Astrocyte of the spinal cord (primary cell): ENCODE measurements around the gene CTIF.

ENCODE experiments used
- DNase-seq: peaks from one replicate; pipeline ENCODE4 v3.0.0; 2011; ENCODE audit warnings: low read depth, low spot score
- H3K4me3 ChIP-seq: 2 replicates; pipeline ENCODE4 v1.5.1; 2011; ENCODE audit warnings: low read depth, mild to moderate bottlenecking, low read length, moderate library complexity
- in situ Hi-C: cut with HindIII; loops from 2 replicates; pipeline ENCODE4 v1.10.0; 2017; ENCODE audit warnings: low sequenced_read_pairs
- TF ChIP-seq, protein P1 (sequence below): IDR thresholded peaks from 2 replicates; pipeline ENCODE4 v1.5.1; 2012; ENCODE audit warnings: low read depth, mild to moderate bottlenecking, low read length, inconsistent platforms

CTIF gene

DNA sequence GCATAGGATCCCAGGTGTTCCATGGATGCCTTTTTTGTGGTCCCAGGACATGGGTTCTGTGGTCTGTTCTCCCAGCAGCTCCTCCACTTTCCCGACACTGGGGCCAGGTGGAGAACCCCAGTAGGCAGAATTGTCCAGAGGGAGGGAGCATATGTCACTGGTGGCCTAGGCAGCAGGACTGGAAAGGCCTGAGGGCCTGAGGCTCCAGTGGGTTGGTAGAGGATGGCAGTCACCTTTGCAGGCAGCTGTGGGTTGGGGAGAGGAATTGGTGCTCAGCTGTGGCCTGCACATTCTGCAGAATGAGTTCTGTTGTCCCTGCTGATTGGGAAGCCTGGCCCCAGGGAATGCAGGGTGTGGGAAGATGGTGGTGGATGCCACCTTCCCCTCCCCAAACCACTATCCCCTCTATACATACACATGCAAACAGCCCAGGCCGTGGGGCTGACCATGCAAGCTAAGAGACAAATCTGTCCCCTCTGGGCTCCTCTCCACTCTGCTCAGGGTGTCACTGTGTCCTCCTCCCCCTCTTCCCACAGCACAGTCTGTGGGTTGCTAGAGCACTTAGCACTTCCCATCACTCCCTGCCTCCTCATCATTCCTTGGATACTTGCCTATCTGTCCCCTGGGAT, 11.4 kb downstream of the CTIF start:
- in situ Hi-C loops, result no loop called here
- DNase-seq, result no peak
- no peak overlapping the region for H3K4me3 ChIP-seq
- TF ChIP-seq, protein P1, sequence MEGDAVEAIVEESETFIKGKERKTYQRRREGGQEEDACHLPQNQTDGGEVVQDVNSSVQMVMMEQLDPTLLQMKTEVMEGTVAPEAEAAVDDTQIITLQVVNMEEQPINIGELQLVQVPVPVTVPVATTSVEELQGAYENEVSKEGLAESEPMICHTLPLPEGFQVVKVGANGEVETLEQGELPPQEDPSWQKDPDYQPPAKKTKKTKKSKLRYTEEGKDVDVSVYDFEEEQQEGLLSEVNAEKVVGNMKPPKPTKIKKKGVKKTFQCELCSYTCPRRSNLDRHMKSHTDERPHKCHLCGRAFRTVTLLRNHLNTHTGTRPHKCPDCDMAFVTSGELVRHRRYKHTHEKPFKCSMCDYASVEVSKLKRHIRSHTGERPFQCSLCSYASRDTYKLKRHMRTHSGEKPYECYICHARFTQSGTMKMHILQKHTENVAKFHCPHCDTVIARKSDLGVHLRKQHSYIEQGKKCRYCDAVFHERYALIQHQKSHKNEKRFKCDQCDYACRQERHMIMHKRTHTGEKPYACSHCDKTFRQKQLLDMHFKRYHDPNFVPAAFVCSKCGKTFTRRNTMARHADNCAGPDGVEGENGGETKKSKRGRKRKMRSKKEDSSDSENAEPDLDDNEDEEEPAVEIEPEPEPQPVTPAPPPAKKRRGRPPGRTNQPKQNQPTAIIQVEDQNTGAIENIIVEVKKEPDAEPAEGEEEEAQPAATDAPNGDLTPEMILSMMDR, result no peak

- in situ Hi-C loops, result no loop called here
- no peak overlapping the region for H3K4me3 ChIP-seq
- no peak for DNase-seq
- TF ChIP-seq, protein P1, result no peak
These were observed 12.3 kb downstream of the CTIF start for GRCh38 chr18:48551100-48551499.

DNA sequence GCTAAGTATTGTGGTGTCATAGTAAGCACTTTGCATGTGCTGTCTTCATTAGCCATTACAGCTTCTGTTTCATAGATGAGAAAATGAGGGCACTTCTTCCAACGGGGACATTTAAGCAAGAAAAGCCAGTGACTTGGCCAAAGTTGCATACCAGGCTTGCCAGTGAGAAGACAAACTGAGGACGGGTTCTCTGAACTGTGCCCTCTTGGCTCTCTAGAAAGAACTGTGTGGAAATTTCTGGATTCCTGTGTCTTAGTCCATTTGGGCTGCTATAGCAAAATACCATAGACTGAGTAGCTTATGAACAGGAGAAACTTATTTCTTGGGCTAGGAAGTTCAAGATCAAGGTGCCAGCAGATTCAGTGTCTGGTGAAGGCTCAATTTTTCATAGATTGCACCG, 13.3 kb downstream of the CTIF start:
- in situ Hi-C loops, result no loop called here

DNA sequence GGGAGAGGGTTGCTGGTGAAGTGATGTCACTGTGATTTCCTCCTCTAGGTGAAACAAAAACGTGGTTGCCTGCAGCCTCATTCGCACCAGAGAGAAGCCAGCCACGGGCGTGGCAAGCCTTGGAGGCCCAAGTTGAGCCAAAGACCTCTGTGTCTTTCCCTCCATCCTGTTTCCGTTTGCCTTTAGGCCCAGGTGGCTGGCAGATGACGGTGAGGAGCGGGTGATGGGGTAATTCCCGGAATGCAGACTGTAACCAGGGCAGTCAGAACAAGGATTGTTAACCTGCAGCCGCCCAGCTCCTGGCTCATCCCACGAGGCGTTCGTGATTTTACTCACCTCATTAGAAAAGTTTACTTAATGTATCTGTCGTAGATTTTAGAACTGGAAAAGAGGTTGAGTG, 14.4 kb downstream of the CTIF start:
- H3K4me3 ChIP-seq, result no peak overlapping the region
- DNase-seq, result no peak
- TF ChIP-seq, protein P1, result no peak
- in situ Hi-C loops, result no loop called here

More for the DNA sequence above, 13.3 kb downstream of the CTIF start:
- TF ChIP-seq, protein P1, result no peak
- no peak for DNase-seq
- no peak overlapping the region for H3K4me3 ChIP-seq

DNA sequence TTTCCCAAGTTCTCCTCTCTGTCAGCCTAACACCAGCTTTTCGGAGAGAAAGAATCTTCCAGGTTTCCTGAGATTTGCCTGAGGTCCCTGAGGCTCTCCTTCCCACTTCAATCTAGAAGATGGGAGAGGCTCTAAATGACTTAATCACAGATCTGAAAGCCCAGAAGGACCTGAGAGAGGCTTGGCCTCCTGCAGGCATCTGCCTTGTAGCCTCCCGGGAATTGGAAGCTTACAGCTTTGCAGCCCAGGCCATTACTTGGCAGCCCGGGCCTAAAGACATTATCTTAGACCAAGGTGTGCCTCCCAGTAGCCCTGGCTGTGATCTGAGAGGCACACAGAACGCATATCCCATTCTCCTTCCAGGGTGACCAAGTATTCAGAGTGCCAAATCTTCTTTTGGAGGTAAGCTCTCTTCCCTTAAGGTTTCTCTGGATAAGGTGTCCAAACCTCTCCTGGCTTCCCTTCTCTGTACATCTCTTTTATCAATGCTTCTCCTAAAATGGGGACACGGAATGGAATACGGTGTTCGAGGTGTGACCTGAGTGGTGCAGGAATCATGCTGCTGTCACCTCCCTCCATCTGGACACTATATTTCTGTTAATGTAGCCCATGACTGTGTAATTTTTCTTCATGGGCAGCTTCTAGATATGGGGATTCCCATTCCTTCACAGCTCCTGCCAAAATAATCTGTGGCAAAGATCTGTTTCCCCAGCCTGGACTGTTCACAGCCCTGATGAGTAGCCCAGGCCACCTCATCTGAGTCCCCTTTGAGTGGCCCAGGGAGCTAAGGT, 16.0 kb downstream of the CTIF start:
- in situ Hi-C loops, result no loop called here
- TF ChIP-seq, protein P1, result no peak

DNA sequence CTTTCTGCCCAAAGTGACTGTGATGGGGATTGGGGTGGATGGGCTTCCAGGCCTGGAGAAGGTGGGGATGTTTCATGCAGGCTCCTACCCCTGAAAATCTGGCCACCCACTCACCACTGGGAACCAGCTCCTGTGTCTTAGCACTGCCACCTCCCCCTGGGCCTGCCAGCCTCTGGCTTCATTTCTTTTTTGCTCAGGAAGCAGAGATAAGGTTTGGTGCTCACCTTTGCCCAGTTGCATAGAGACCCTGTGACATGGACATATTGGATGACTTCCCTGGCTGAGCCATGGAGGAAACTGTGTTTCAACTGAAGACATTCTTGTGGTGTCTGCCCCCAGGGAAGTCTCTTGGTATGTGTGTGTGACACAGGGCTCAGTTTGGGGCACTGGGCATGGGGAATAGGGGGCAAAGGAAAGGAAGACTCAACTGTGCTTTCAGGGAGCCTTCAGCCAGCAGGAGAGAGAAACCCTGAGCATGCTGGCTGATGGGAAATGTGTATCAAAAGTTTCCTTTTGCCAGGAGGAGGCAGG, 16.7 kb downstream of the CTIF start:
- no peak overlapping the region for H3K4me3 ChIP-seq
- in situ Hi-C loops, result no loop called here
- TF ChIP-seq, protein P1, result no peak
- DNase-seq, result no peak

More for the DNA sequence above, 16.0 kb downstream of the CTIF start:
- H3K4me3 ChIP-seq, result no peak overlapping the region
- no peak for DNase-seq
